ENCODE results near the gene RANBP17.
"Not testable (repeated sequence)": the region's sequence is repeated elsewhere in the genome, so short reads cannot be mapped to it uniquely, and the experiment has no call there.

DNA sequence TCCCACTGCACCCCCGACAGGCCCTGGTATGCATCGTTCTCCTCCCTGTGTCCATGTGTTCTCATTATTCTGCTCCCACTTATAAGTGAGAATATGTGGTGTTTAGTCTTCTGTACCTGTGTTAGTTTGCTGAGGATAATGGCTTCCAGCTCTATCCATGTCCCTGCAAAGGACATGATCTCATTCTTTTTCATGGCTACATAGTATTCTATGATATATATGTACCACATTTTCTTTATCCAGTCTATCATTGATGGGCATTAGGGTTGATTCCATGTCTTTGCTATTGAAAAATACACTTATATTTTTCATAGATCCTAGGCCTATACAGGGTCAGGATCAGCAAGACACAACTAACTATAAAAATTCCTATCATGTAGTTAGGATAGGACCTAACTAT, 180.1 kb downstream of the RANBP17 start:
- TF ChIP-seq, protein P1, sequence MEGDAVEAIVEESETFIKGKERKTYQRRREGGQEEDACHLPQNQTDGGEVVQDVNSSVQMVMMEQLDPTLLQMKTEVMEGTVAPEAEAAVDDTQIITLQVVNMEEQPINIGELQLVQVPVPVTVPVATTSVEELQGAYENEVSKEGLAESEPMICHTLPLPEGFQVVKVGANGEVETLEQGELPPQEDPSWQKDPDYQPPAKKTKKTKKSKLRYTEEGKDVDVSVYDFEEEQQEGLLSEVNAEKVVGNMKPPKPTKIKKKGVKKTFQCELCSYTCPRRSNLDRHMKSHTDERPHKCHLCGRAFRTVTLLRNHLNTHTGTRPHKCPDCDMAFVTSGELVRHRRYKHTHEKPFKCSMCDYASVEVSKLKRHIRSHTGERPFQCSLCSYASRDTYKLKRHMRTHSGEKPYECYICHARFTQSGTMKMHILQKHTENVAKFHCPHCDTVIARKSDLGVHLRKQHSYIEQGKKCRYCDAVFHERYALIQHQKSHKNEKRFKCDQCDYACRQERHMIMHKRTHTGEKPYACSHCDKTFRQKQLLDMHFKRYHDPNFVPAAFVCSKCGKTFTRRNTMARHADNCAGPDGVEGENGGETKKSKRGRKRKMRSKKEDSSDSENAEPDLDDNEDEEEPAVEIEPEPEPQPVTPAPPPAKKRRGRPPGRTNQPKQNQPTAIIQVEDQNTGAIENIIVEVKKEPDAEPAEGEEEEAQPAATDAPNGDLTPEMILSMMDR (IDR thresholded peaks at IDR 0.05) = not testable (repeated sequence)
- TF ChIP-seq POLR2A (IDR thresholded peaks at IDR 0.05) = not testable (repeated sequence)

All from lower leg skin (tissue), 3 donors.